GM12878 (cell line): ENCODE data around the gene MCFD2. TPM values are rescaled to one million over a fixed set of nuclear protein-coding genes. Genes with fewer than 3 reads are reported as not detected.
A peak's percentile ranks its signal among the peaks of the same experiment; 100 is the strongest.

Experiments
- CBX3 ChIP-seq: fragments of 200-600 bp; sonication (generic); IDR thresholded peaks from 2 replicates; pipeline ENCODE4 v1.6.1; 2016; ENCODE audit warnings: low read depth, borderline replicate concordance
- DPF2 ChIP-seq: fragments of 450-650 bp; IDR thresholded peaks from 2 replicates; pipeline ENCODE4 v1.6.1; 2017; ENCODE audit warnings: mild to moderate bottlenecking
- ETV6 ChIP-seq, 2 experiments: fragments of 450-650 bp in 1 of 2; IDR thresholded peaks in 1 of 2; conservative IDR thresholded peaks in 1 of 2; 2 replicates each; pipeline ENCODE4 v1.6.1; 2014; ENCODE audit warnings: antibody characterized with exemption in 1 of 2, borderline replicate concordance in 1 of 2, low read depth in 1 of 2, mild to moderate bottlenecking in 1 of 2, moderate library complexity in 1 of 2
- GABPA ChIP-seq: IDR thresholded peaks from 2 replicates; pipeline ENCODE4 v1.6.1; 2014; ENCODE audit warnings: antibody characterized with exemption, low read depth, mild to moderate bottlenecking, inconsistent platforms
- IKZF1 ChIP-seq: fragments of 450-650 bp; conservative IDR thresholded peaks from 2 replicates; pipeline ENCODE4 v1.6.1; 2017; ENCODE audit warnings: antibody characterized with exemption, mild to moderate bottlenecking
- IRF4 ChIP-seq: IDR thresholded peaks from 2 replicates; pipeline ENCODE4 v1.6.1; 2011; ENCODE audit warnings: low read depth, low read length
- KAT2A ChIP-seq: conservative IDR thresholded peaks from 2 replicates; pipeline ENCODE4 v1.6.1; 2011; ENCODE audit warnings: low read depth, low read length; ENCODE audit not compliant: control insufficient read depth
- MEF2B ChIP-seq: fragments of 450-650 bp; IDR thresholded peaks from 2 replicates; pipeline ENCODE4 v1.6.1; 2018; ENCODE audit warnings: mild to moderate bottlenecking, moderate library complexity; ENCODE audit not compliant: partially characterized antibody, poor library complexity, severe bottlenecking
- MYB ChIP-seq: fragments of 150-350 bp; IDR thresholded peaks from 2 replicates; pipeline ENCODE4 v1.6.1; 2014; ENCODE audit warnings: mild to moderate bottlenecking, low read depth, low read length, borderline replicate concordance
- NRF1 ChIP-seq: conservative IDR thresholded peaks from 2 replicates; pipeline ENCODE4 v1.6.1; 2011; ENCODE audit warnings: mild to moderate bottlenecking, low read depth, low read length, improper control_type of control experiment
- RAD51 ChIP-seq: fragments of 450-650 bp; IDR thresholded peaks from 2 replicates; pipeline ENCODE4 v1.6.1; 2016; ENCODE audit warnings: moderate library complexity, mild to moderate bottlenecking, inconsistent platforms
- RFX5 ChIP-seq: IDR thresholded peaks from 2 replicates; pipeline ENCODE4 v1.6.1; 2011; ENCODE audit warnings: low read depth, low read length, improper control_type of control experiment
- SMAD1 ChIP-seq: fragments of 450-650 bp; IDR thresholded peaks from 2 replicates; pipeline ENCODE4 v1.6.1; 2018; ENCODE audit warnings: mild to moderate bottlenecking, low read depth; ENCODE audit not compliant: partially characterized antibody
- SUZ12 ChIP-seq: fragments of 200-600 bp; sonication (generic); IDR thresholded peaks from one replicate; pipeline ENCODE4 v1.6.1; 2018; ENCODE audit warnings: antibody characterized with exemption, mild to moderate bottlenecking; ENCODE audit not compliant: unreplicated experiment
- TAF1 ChIP-seq: IDR thresholded peaks from 2 replicates; pipeline ENCODE4 v1.6.1; 2011; ENCODE audit warnings: mild to moderate bottlenecking, low read depth, low read length, borderline replicate concordance
- TARDBP ChIP-seq: IDR thresholded peaks from 2 replicates; pipeline ENCODE4 v1.6.1; 2016; ENCODE audit warnings: borderline replicate concordance
- polyA plus RNA-seq, 11 experiments: library from polyadenylated mRNA; depleted of rRNA in 4 of 11; unstranded in 6 of 11; stranded (reverse) in 5 of 11; fragments of >200 nt; fragmentation: Nextera tagmentation in 4 of 11; fragmentation: Illumina TruSeq in 1 of 11; extraction: Ambion mirVana in 4 of 11; extraction: Trizol in 1 of 11; gene quantifications; 1 replicate in 1 of 11; 2 replicates in 10 of 11; pipeline versions ENCODE4 v1.2.1 to v1.2.3, GENCODE V29; 2011 to 2016; ENCODE audit warnings: inconsistent platforms in 2 of 11, missing spikeins in 2 of 11, low read depth in 1 of 11
- total RNA-seq, 4 experiments: library from RNA; depleted of rRNA in 3 of 4; stranded (reverse); fragments of >200 nt in 3 of 4; fragmentation: Illumina TruSeq in 1 of 4; extraction: Trizol in 1 of 4; gene quantifications; 2 replicates each; pipeline versions ENCODE4 v1.2.1 to v1.2.3, GENCODE V29; 2013 to 2021
- TF ChIP-seq, protein P1 (sequence below): fragments of 450-650 bp; IDR thresholded peaks from 2 replicates; pipeline ENCODE4 v1.6.1; 2017; ENCODE audit warnings: mild to moderate bottlenecking, low read depth, inconsistent platforms; ENCODE audit not compliant: poor library complexity, severe bottlenecking
- TF ChIP-seq, protein P2 (sequence below): IDR thresholded peaks from 2 replicates; pipeline ENCODE4 v1.6.1; 2012; ENCODE audit warnings: mild to moderate bottlenecking, low read depth, low read length
- TF ChIP-seq, protein P3 (sequence below): fragments of 450-650 bp; IDR thresholded peaks from 2 replicates; pipeline ENCODE4 v1.6.1; 2017; ENCODE audit warnings: antibody characterized with exemption, mild to moderate bottlenecking, moderate library complexity
- TF ChIP-seq, protein P4 (sequence below): fragments of 450-650 bp; IDR thresholded peaks from 2 replicates; pipeline ENCODE4 v1.6.1; 2018; ENCODE audit warnings: borderline replicate concordance, mild to moderate bottlenecking; ENCODE audit not compliant: partially characterized antibody

Gene MCFD2
- total and polyA plus RNA-seq, 10 of the 15 experiments (the other 5 are each of a cell fraction or from before 2014, with no cell fraction given), result 35.0 to 57.3 (median 40.3) TPM

DNA sequence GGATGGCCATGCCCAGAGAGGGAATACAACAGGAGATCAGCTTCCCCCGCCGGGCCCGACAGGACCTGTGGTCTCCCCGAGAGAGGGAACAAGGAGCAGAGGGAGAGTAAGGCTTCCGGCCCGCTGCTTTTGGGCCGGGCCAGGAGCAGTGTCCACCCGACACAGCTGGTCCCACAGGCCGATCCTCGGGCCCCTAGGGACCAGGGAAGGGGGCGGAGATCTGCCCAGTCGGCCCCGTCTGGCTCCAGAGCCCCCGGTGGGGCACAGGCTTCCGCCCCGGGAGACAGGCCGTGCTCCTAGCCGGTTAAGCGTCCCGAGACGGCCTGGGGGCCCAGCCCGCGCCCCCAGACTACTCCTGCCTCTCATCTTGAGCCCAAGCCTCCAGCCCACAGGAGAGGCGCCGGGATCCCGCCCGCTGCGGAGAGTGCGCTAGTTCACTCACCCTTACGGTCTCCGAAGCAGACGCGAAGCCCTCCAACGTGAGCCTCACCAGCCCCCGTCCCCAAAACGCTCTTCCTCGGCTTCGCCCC is at the start of gene MCFD2 (continued):
- no peak for TF ChIP-seq ETV6 (conservative IDR thresholded peaks at IDR 0.05 in 1 of 2, IDR thresholded peaks at IDR 0.05 in 1 of 2; ENCODE audit: borderline replicate concordance in 1 of 2, low read depth in 1 of 2)
- TF ChIP-seq, protein P1, sequence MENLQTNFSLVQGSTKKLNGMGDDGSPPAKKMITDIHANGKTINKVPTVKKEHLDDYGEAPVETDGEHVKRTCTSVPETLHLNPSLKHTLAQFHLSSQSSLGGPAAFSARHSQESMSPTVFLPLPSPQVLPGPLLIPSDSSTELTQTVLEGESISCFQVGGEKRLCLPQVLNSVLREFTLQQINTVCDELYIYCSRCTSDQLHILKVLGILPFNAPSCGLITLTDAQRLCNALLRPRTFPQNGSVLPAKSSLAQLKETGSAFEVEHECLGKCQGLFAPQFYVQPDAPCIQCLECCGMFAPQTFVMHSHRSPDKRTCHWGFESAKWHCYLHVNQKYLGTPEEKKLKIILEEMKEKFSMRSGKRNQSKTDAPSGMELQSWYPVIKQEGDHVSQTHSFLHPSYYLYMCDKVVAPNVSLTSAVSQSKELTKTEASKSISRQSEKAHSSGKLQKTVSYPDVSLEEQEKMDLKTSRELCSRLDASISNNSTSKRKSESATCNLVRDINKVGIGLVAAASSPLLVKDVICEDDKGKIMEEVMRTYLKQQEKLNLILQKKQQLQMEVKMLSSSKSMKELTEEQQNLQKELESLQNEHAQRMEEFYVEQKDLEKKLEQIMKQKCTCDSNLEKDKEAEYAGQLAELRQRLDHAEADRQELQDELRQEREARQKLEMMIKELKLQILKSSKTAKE, result no peak
- TF ChIP-seq, protein P2, sequence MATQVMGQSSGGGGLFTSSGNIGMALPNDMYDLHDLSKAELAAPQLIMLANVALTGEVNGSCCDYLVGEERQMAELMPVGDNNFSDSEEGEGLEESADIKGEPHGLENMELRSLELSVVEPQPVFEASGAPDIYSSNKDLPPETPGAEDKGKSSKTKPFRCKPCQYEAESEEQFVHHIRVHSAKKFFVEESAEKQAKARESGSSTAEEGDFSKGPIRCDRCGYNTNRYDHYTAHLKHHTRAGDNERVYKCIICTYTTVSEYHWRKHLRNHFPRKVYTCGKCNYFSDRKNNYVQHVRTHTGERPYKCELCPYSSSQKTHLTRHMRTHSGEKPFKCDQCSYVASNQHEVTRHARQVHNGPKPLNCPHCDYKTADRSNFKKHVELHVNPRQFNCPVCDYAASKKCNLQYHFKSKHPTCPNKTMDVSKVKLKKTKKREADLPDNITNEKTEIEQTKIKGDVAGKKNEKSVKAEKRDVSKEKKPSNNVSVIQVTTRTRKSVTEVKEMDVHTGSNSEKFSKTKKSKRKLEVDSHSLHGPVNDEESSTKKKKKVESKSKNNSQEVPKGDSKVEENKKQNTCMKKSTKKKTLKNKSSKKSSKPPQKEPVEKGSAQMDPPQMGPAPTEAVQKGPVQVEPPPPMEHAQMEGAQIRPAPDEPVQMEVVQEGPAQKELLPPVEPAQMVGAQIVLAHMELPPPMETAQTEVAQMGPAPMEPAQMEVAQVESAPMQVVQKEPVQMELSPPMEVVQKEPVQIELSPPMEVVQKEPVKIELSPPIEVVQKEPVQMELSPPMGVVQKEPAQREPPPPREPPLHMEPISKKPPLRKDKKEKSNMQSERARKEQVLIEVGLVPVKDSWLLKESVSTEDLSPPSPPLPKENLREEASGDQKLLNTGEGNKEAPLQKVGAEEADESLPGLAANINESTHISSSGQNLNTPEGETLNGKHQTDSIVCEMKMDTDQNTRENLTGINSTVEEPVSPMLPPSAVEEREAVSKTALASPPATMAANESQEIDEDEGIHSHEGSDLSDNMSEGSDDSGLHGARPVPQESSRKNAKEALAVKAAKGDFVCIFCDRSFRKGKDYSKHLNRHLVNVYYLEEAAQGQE, result no peak
- no peak for TF ChIP-seq NRF1
- TF ChIP-seq SMAD1, result no peak
- no peak for TF ChIP-seq IRF4
- TF ChIP-seq, protein P3, sequence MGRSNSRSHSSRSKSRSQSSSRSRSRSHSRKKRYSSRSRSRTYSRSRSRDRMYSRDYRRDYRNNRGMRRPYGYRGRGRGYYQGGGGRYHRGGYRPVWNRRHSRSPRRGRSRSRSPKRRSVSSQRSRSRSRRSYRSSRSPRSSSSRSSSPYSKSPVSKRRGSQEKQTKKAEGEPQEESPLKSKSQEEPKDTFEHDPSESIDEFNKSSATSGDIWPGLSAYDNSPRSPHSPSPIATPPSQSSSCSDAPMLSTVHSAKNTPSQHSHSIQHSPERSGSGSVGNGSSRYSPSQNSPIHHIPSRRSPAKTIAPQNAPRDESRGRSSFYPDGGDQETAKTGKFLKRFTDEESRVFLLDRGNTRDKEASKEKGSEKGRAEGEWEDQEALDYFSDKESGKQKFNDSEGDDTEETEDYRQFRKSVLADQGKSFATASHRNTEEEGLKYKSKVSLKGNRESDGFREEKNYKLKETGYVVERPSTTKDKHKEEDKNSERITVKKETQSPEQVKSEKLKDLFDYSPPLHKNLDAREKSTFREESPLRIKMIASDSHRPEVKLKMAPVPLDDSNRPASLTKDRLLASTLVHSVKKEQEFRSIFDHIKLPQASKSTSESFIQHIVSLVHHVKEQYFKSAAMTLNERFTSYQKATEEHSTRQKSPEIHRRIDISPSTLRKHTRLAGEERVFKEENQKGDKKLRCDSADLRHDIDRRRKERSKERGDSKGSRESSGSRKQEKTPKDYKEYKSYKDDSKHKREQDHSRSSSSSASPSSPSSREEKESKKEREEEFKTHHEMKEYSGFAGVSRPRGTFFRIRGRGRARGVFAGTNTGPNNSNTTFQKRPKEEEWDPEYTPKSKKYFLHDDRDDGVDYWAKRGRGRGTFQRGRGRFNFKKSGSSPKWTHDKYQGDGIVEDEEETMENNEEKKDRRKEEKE, result no peak
- TF ChIP-seq MEF2B, result peak; percentile 51
- TF ChIP-seq SUZ12, result no peak
- TF ChIP-seq RFX5, result no peak
- TF ChIP-seq TARDBP, result no peak
- TF ChIP-seq, protein P4, sequence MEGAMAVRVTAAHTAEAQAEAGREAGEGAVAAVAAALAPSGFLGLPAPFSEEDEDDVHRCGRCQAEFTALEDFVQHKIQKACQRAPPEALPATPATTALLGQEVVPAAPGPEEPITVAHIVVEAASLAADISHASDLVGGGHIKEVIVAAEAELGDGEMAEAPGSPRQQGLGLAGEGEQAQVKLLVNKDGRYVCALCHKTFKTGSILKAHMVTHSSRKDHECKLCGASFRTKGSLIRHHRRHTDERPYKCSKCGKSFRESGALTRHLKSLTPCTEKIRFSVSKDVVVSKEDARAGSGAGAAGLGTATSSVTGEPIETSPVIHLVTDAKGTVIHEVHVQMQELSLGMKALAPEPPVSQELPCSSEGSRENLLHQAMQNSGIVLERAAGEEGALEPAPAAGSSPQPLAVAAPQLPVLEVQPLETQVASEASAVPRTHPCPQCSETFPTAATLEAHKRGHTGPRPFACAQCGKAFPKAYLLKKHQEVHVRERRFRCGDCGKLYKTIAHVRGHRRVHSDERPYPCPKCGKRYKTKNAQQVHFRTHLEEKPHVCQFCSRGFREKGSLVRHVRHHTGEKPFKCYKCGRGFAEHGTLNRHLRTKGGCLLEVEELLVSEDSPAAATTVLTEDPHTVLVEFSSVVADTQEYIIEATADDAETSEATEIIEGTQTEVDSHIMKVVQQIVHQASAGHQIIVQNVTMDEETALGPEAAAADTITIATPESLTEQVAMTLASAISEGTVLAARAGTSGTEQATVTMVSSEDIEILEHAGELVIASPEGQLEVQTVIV, result no peak
- TF ChIP-seq CBX3, result no peak
- 0 out of 2 replicates have a peak, but pooled peaks have one; percentile 4 for TF ChIP-seq DPF2
- TF ChIP-seq TAF1, result no peak
- no peak for TF ChIP-seq GABPA
- peak; percentile 10; the same call in 1 of the 2 replicates for TF ChIP-seq IKZF1
- no peak for TF ChIP-seq RAD51
- TF ChIP-seq MYB, result no peak
- no peak for TF ChIP-seq KAT2A
